Measurements from ENCODE around the gene TMEM115. TPM values are rescaled to one million over a fixed set of nuclear protein-coding genes. Genes with fewer than 3 reads are reported as not detected.

Gene TMEM115
- total and polyA plus RNA-seq, 10 of the 15 experiments (the other 5 are each of a cell fraction or from before 2014, with no cell fraction given) = 1.9 to 18.7 (median 13.2) TPM

GRCh38 chr3:50322386-50323091 is 36.8 kb downstream of the TMEM115 start, which contains the start of gene HYAL2 (continued):
- TF ChIP-seq ESRRA (IDR thresholded peaks at IDR 0.05; ENCODE audit: low read length) = no peak
- no peak for TF ChIP-seq ATF7 (IDR thresholded peaks at IDR 0.05; ENCODE audit: low read depth)
- TF ChIP-seq SMAD5 (IDR thresholded peaks at IDR 0.05; ENCODE audit: low read depth) = no peak
- TF ChIP-seq STAT1 (conservative IDR thresholded peaks at IDR 0.05) = no peak
- TF ChIP-seq NBN (IDR thresholded peaks at IDR 0.05) = no peak
- TF ChIP-seq MAX (IDR thresholded peaks at IDR 0.05; ENCODE audit: low read depth, low read length) = no peak
- TF ChIP-seq PML (IDR thresholded peaks at IDR 0.05; ENCODE audit: low read length) = no peak

- Histone ChIP-seq H4K20me1 (ENCODE audit: control insufficient read depth, insufficient read depth) (no peaks in the 10 kb centered on the region), H3K27me3 (replicated peaks in 1 of 2; ENCODE audit: control insufficient read depth in 2 of 2, insufficient read depth in 2 of 2, low read length in 1 of 2) (no peaks in the 10 kb centered on the region), H3K9ac (ENCODE audit: control insufficient read depth, insufficient read depth, low read length) (peak overlapping the region; percentile 20; the same call in 1 of the 2 replicates), H3K4me1 (ENCODE audit: control insufficient read depth, insufficient read depth, low read length) (peaks cover 17% of the 10 kb centered on the region), H3K36me3 (ENCODE audit: control insufficient read depth in 2 of 2, insufficient read depth in 2 of 2, low read length in 1 of 2) (peaks cover 2 to 4% of the 10 kb centered on the region in 2 experiments; a peak in 2 of 4 replicates), H3K27ac (ENCODE audit: control insufficient read depth, insufficient read depth) (peak overlapping the region; percentile 8; the same call in 1 of the 2 replicates), H3K79me2 (ENCODE audit: control insufficient read depth, insufficient read depth, low read length) (peaks cover 10% of the 10 kb centered on the region), H3K4me2 (ENCODE audit: control insufficient read depth, insufficient read depth) (peak overlapping the region; percentile 64), H2AFZ (ENCODE audit: control insufficient read depth, low read depth, low read length) (peak overlapping the region; percentile 92), H3K9me3 (replicated peaks; ENCODE audit: control insufficient read depth, insufficient read depth, low read length) (no peaks in the 10 kb centered on the region), H3K4me3 (peak overlapping the region; percentile 70)
- SMC1A ChIA-PET (ENCODE audit: uncharacterized antibody, unreplicated experiment) = interaction anchor here (1.2 kb wide), 1 partner anchor 15 kb away, joined by 3 read pairs; no protein-coding TSS in a partner anchor
- 81% methylated on average over 11 of the region's 14 CpGs for WGBS (ENCODE audit: insufficient coverage, insufficient replicate concordance, low lambda C conversion rate, missing lambda C conversion rate)
- 0 out of 2 replicates have a peak, but pooled peaks have one; percentile 13 for TF ChIP-seq SMARCA5 (IDR thresholded peaks at IDR 0.05)
- TF ChIP-seq SPI1 (IDR thresholded peaks at IDR 0.05; ENCODE audit: borderline replicate concordance, insufficient read depth, low read depth, low read length) = no peak
- TF ChIP-seq, protein P1, sequence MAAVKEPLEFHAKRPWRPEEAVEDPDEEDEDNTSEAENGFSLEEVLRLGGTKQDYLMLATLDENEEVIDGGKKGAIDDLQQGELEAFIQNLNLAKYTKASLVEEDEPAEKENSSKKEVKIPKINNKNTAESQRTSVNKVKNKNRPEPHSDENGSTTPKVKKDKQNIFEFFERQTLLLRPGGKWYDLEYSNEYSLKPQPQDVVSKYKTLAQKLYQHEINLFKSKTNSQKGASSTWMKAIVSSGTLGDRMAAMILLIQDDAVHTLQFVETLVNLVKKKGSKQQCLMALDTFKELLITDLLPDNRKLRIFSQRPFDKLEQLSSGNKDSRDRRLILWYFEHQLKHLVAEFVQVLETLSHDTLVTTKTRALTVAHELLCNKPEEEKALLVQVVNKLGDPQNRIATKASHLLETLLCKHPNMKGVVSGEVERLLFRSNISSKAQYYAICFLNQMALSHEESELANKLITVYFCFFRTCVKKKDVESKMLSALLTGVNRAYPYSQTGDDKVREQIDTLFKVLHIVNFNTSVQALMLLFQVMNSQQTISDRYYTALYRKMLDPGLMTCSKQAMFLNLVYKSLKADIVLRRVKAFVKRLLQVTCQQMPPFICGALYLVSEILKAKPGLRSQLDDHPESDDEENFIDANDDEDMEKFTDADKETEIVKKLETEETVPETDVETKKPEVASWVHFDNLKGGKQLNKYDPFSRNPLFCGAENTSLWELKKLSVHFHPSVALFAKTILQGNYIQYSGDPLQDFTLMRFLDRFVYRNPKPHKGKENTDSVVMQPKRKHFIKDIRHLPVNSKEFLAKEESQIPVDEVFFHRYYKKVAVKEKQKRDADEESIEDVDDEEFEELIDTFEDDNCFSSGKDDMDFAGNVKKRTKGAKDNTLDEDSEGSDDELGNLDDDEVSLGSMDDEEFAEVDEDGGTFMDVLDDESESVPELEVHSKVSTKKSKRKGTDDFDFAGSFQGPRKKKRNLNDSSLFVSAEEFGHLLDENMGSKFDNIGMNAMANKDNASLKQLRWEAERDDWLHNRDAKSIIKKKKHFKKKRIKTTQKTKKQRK (IDR thresholded peaks at IDR 0.05; ENCODE audit: low read depth, low read length) = no peak
- FAIRE-seq (no peak), DNase-seq (ENCODE audit: low read depth, low spot score) (no peak), ATAC-seq (no peak)
- in situ Hi-C loops (cut with MboI) = no loop called here
- intact Hi-C loops (cut with micrococcal nuclease; ENCODE audit: unreplicated experiment) = no loop called here
- BruUV-seq (replicated peaks) = no TSS peak
- POLR2A ChIA-PET = interaction anchor here (1.2 to 2.0 kb wide), 3 partner anchors 12 to 23 kb away, joined by 3 to 12 read pairs (median 8); partner anchors contain the start of genes HYAL3 and NAA80
- RAD21 ChIA-PET (ENCODE audit: unreplicated experiment) = interaction anchor here (1.0 to 1.2 kb wide), 2 partner anchors 15 to 30 kb away, joined by 3 read pairs; partner anchors contain the start of gene IFRD2
- CTCF ChIA-PET = interaction anchor here (0.7 to 5.1 kb wide), 5 partner anchors 14 to 96 kb away, joined by 3 to 72 read pairs (median 3); partner anchors contain the start of genes HYAL3, NAA80 and RASSF1
These were observed 37.3 kb downstream of the TMEM115 start for GRCh38 chr3:50322115-50322385.
